ENCODE measurements around the gene RTF1.

RTF1 gene

DNA sequence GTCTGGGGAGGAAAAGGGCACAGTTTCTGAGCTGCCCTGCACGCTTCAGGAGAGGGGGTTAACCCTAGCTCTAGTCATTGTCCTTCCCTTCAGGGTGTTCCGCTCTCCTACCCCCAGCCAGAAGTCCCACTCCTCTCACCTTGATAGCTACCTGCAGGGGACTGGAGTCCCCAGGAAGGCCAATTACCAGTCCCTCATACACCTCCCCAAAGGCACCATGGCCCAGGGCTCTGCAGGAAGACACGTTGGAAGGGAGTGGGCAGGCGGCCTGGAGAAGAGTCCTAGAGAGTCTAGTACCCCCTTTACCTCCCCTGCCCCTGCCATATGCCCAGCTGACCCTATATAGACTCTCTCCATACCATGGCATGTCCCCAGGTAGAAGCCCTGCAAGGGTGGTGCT is 88.9 kb downstream of the RTF1 start:
- no peak for DNase-seq (ENCODE audit: low read depth, low spot score)

GRCh38 chr15:41506796-41507341 is 90.0 kb downstream of the RTF1 start:
- no peak for DNase-seq (ENCODE audit: low read depth, low spot score)

GRCh38 chr15:41507820-41508290 is 91.0 kb downstream of the RTF1 start:
- DNase-seq (ENCODE audit: low read depth, low spot score): no peak

DNA sequence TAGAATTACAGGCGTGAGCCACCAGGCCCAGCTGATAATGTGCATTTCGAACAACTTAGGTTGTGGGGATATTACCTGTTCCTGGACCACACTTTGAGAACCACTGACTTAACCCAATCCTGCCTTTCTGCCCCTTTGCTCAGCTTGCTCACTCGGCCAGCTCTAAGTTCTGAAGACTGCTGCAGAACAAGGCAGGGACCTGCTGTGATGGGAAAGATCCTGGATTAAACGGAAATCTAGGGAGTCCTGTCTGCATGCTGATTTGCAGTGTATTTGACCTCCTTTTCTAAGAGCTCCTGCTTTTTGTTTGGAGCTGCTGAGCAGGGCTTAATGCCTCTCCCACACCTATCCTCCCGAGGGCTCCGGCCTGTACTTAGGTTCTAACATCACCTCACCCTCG is 93.8 kb downstream of the RTF1 start:
- no peak for DNase-seq (ENCODE audit: low read depth, low spot score)

DNA sequence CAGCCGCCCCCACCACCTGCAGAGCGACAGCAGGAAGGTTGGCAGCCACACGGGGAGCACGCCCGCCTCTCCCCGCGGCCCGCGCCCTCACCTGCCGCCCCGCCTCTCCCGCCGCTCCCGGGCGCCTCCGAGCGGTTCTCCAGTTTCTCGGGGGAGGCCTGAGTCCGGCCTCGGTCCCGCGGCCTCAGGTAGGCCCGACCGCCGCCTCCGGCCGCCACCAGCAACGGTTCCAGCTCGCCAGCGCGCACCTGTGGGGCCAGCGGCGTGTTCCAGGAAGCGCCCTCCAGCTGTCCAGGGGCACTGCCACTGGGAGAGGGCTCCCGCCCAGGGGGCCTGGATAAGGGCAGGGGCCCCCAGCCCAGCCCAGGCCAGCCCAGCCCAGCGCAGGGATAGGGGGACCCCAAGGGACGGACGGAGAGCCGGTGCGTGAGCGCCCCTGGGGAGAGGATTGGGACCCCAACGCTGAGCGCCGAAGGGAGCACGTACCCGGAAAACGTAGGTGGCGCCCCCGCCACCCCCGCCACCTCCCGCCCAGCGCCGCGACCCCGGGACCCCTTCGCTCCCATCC is 94.5 kb downstream of the RTF1 start:
- DNase-seq (ENCODE audit: low read depth, low spot score): no peak

- no peak for DNase-seq (ENCODE audit: low read depth, low spot score)
These were observed 95.0 kb downstream of the RTF1 start for GRCh38 chr15:41511899-41512369.

- DNase-seq (ENCODE audit: low read depth, low spot score): no peak
These were observed 95.6 kb downstream of the RTF1 start for GRCh38 chr15:41512512-41512939.

- no peak for DNase-seq (ENCODE audit: low read depth, low spot score)
These were observed 96.1 kb downstream of the RTF1 start for GRCh38 chr15:41512940-41513505.

DNA sequence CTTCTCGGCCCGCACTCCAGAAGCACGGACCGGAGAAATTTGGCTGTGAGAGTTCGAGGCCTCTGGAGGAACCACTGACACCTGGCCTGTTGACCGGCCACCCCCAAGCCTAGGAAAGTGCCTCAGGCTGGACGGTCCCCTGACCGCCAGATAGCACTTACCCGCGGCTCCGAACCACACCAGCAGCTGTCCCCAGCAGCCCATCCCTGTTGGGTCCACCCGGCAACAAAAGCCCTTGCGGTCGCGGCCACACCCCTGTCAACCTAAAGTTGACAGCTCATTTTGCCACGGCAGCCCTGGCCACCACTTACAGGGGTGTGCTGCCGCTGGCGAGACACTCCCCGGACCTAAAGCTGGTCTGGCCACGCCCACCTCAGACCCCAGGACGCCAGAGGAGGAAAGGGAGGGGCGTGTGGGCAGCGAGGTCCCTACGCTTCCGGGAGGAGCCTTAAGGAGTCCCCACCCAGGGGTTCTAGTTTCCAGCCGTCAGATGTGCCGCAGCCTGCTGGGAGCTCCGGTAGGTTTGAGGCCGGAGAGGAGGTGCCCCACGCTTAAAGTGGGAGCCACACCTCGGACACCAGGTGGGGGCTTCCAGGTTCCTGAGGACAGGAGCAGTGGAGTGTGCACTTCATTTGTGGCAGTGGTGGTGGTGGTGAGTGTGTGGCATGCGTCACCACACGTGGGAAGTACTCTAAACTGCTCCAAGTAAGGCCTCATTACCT is 96.8 kb downstream of the RTF1 start, which contains the start of gene LTK:
Gene LTK (minus strand): TSS at position 322 of the 722 bp plus-strand sequence. CDS start 118 bp downstream, at position 204.
- no peak for DNase-seq (ENCODE audit: low read depth, low spot score)

GRCh38 chr15:41517895-41518449 is 101.1 kb downstream of the RTF1 start:
- no peak for DNase-seq (ENCODE audit: low read depth, low spot score)

DNA sequence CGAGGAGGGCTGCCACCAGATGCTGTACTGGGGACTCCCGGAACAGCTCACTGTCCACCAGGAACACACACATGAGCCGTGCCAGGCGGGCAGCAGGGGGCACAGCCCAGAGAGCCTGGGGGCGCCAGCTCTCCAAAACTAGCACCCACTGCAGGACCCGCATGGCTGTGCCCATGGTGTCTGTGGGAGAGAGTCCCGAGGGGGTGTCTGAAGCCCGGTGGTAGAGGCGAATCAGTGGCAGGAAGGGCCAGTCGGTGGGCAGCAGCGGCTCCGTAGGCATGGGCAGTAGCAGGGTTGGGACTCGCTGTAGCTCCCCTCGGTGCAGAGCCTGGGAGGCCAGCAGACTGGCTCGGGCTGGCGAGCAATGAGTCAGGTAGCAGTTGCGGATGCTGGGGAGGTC is 103.7 kb downstream of the RTF1 start:
- no peak for DNase-seq (ENCODE audit: low read depth, low spot score)

DNA sequence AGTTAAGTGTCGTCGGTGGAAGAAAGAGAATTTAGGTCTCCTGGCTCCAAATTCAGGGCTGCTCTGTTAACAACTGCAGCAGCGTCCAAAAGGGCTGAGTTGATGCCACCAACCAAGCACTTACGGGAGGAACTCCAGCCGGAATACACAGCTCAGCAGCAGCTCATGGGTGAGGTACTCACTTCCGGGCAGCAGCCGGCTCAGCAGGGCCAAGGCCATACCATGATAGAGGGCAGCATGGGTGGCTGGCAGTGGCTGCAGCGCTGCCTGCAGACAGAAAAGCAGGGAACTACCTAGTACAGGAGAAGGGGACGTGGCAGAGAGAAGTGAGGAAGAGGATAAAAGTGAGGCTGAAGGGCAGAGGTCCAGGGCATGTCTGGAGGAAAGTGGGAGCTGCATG is 104.7 kb downstream of the RTF1 start:
- no peak for DNase-seq (ENCODE audit: low read depth, low spot score)

GRCh38 chr15:41523097-41523496 is 106.2 kb downstream of the RTF1 start:
- no peak for DNase-seq (ENCODE audit: low read depth, low spot score)

DNA sequence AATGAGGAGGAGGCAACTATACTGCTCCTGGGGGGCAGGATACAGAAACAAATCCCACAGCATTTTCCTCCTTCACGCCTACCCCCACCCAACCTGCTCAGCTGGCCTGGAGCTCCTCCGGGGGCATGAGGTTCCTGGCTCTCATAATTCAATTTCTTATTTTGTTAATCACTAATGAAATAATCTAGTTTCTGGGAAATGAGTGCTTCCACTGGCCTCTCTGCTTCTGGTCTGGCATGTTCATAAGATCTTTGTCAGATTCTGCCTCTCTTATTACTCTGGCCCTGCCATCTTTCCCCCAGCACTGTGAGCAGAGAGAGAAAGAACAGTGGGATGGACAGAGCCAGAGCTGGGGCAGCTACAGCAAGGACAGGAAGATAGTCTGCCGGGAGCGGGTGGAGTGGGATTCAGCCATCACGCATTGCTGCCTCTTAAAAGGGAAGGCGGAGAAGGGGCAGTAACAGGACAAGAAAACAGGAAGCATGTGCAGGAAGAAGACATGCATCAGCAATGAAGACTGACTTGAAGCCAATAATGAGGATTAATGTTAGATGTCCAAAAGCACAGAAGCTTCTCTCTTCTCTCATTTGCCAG is 113.6 kb downstream of the RTF1 start:
- no peak for DNase-seq (ENCODE audit: low read depth, low spot score)

Measured in iPS DF 19.7 (cell line).